GM12878 (cell line): ENCODE data around the gene POFUT1. TPM values are rescaled to one million over a fixed set of nuclear protein-coding genes. Genes with fewer than 3 reads are reported as not detected.

ENCODE experiments used
- ATAC-seq: fragments of 200-7000 bp; cut with Tn5 transposase; 3 replicates; pipeline ENCODE4 v1.9.1; 2020; ENCODE audit warnings: mild to moderate bottlenecking, moderate library complexity
- Bru-seq: library from RNA; stranded (reverse); fragments of 400-500 nt; gene quantifications from one replicate; lab custom pipeline; 2021; lab: Mats Ljungman, UMichigan
- BruChase-seq, 2 experiments: library from RNA; stranded (reverse); fragments of 400-500 nt; gene quantifications; one replicate each; lab custom pipeline; 2021; lab: Mats Ljungman, UMichigan
- BruUV-seq: library from RNA; stranded (reverse); fragments of 400-500 nt; replicated peaks from 2 replicates; lab custom pipeline; 2021; lab: Mats Ljungman, UMichigan
- CTCF ChIA-PET: fragments of 300-600 bp; sonication (Branson Sonifier 250); formaldehyde crosslinking; extraction: SDS; loops from one replicate; lab custom pipeline; 2021; ENCODE audit warnings: inconsistent platforms; lab: Yijun Ruan, JAX
- POLR2A ChIA-PET: fragments of 350-600 bp; formaldehyde crosslinking; extraction: SDS; loops from one replicate; lab custom pipeline; 2021; ENCODE audit warnings: inconsistent platforms; lab: Charles Lee
- RAD21 ChIA-PET: fragments of 300-600 bp; sonication (Branson Sonifier 250); formaldehyde crosslinking; loops from one replicate; lab custom pipeline; 2023; ENCODE audit warnings: antibody characterized with exemption; ENCODE audit not compliant: unreplicated experiment; lab: Charles Lee
- SMC1A ChIA-PET: fragments of 300-600 bp; sonication (Branson Sonifier 250); formaldehyde crosslinking; loops from one replicate; lab custom pipeline; 2023; ENCODE audit not compliant: unreplicated experiment, uncharacterized antibody; lab: Charles Lee
- DNase-seq: peaks from one replicate; pipeline ENCODE4 v3.0.0-alpha.2; 2011; ENCODE audit warnings: low read depth, low spot score
- FAIRE-seq: peaks from 3 replicates; lab custom pipeline; 2011; peaks lifted over from hg19 to GRCh38; lab: Jason Lieb, UNC
- H2AFZ ChIP-seq: 2 replicates; pipeline ENCODE4 v1.6.0; 2011; ENCODE audit warnings: low read depth, low read length, control low read depth; ENCODE audit not compliant: control insufficient read depth
- H3K27ac ChIP-seq: 2 replicates; pipeline ENCODE4 v1.5.1; 2011; ENCODE audit warnings: control low read depth; ENCODE audit not compliant: control insufficient read depth, insufficient read depth
- H3K27me3 ChIP-seq, 2 experiments: replicated peaks in 1 of 2; 2 replicates each; pipeline versions ENCODE4 v1.6.0 to v1.6.1; 2011; ENCODE audit warnings: low read length in 1 of 2; ENCODE audit not compliant: control insufficient read depth in 2 of 2, insufficient read depth in 2 of 2
- H3K36me3 ChIP-seq, 2 experiments: 2 replicates each; pipeline ENCODE4 v1.5.1; 2011; ENCODE audit warnings: low read length in 1 of 2; ENCODE audit not compliant: control insufficient read depth in 2 of 2, insufficient read depth in 2 of 2
- H3K4me1 ChIP-seq: 2 replicates; pipeline ENCODE4 v1.6.1; 2011; ENCODE audit warnings: mild to moderate bottlenecking, low read length, moderate library complexity, mixed read lengths; ENCODE audit not compliant: control insufficient read depth, insufficient read depth
- H3K4me2 ChIP-seq: 2 replicates; pipeline ENCODE4 v1.6.0; 2011; ENCODE audit warnings: control low read depth; ENCODE audit not compliant: control insufficient read depth, insufficient read depth
- H3K4me3 ChIP-seq: fragments of 200-600 bp; sonication (generic); 2 replicates; pipeline ENCODE4 v1.5.1; 2016
- H3K79me2 ChIP-seq: 2 replicates; pipeline ENCODE4 v1.6.0; 2011; ENCODE audit warnings: low read length; ENCODE audit not compliant: control insufficient read depth, insufficient read depth
- H3K9ac ChIP-seq: 2 replicates; pipeline ENCODE4 v1.8.0; 2011; ENCODE audit warnings: low read length, control low read depth, mixed read lengths; ENCODE audit not compliant: control insufficient read depth, insufficient read depth
- H3K9me3 ChIP-seq: replicated peaks from 3 replicates; pipeline ENCODE4 v1.5.1; 2011; ENCODE audit warnings: mild to moderate bottlenecking, low read length; ENCODE audit not compliant: control insufficient read depth, insufficient read depth
- H4K20me1 ChIP-seq: 2 replicates; pipeline ENCODE4 v1.6.0; 2011; ENCODE audit not compliant: control insufficient read depth, insufficient read depth
- EP300 ChIP-seq, 2 experiments: fragments of 150-350 bp in 1 of 2; IDR thresholded peaks; 2 replicates each; pipeline ENCODE4 v1.6.1; 2011 to 2012; ENCODE audit warnings: low read depth in 2 of 2, low read length in 2 of 2, borderline replicate concordance in 1 of 2, improper control_type of control experiment in 1 of 2, inconsistent platforms in 1 of 2; ENCODE audit not compliant: control insufficient read depth in 1 of 2
- FOS ChIP-seq: IDR thresholded peaks from 3 replicates; pipeline ENCODE4 v1.6.1; 2011; ENCODE audit warnings: borderline replicate concordance; ENCODE audit not compliant: insufficient read length; ENCODE audit errors: extremely low read depth
- NFIC ChIP-seq: IDR thresholded peaks from 2 replicates; pipeline ENCODE4 v1.6.1; 2012; ENCODE audit warnings: low read depth, mild to moderate bottlenecking, inconsistent platforms, low read length, moderate library complexity
- POLR2AphosphoS2 ChIP-seq: IDR thresholded peaks from 2 replicates; pipeline ENCODE4 v1.6.1; 2011; ENCODE audit warnings: low read depth, mild to moderate bottlenecking, low read length, improper control_type of control experiment, moderate library complexity
- SMARCA5 ChIP-seq: fragments of 450-650 bp; IDR thresholded peaks from 2 replicates; pipeline ENCODE4 v1.6.1; 2017; ENCODE audit warnings: mild to moderate bottlenecking
- STAT3 ChIP-seq: IDR thresholded peaks from 2 replicates; pipeline ENCODE4 v1.6.1; 2011; ENCODE audit warnings: low read depth, low read length, improper control_type of control experiment
- YY1 ChIP-seq: IDR thresholded peaks from 2 replicates; pipeline ENCODE4 v1.6.1; 2011; ENCODE audit warnings: low read depth, mild to moderate bottlenecking, low read length
- WGBS: methylation state at CpG from one replicate; pipeline ENCODE4 v1.1.6; 2016; ENCODE audit warnings: low lambda C conversion rate; ENCODE audit not compliant: insufficient replicate concordance, insufficient coverage; ENCODE audit errors: missing lambda C conversion rate; 5-methylcytosine and 5-hydroxymethylcytosine counted together
- in situ Hi-C: fragments of 300-500 bp; cut with MboI; formaldehyde crosslinking; loops from 9 replicates; pipeline ENCODE4 v1.14.3; 2018; ENCODE audit warnings: mixed read lengths
- intact Hi-C: fragments of 100-400 bp; cut with micrococcal nuclease; formaldehyde crosslinking; loops from one replicate; pipeline ENCODE4 v1.14.2; 2022; ENCODE audit not compliant: unreplicated experiment
- long read RNA-seq, 2 experiments: library from polyadenylated mRNA; unstranded; transcript quantifications; one replicate each; pipeline ENCODE4 v2.0.0, GENCODE V29; 2019 to 2020
- polyA minus RNA-seq, 3 experiments: library from RNA; depleted of rRNA, polyadenylated mRNA; stranded (reverse); fragments of >200 nt; gene quantifications; 2 replicates each; pipeline ENCODE4 v1.2.3, GENCODE V29; 2011
- polyA plus RNA-seq, 11 experiments: library from polyadenylated mRNA; depleted of rRNA in 4 of 11; unstranded in 6 of 11; stranded (reverse) in 5 of 11; fragments of >200 nt; fragmentation: Nextera tagmentation in 4 of 11; fragmentation: Illumina TruSeq in 1 of 11; extraction: Ambion mirVana in 4 of 11; extraction: Trizol in 1 of 11; gene quantifications; 1 replicate in 1 of 11; 2 replicates in 10 of 11; pipeline versions ENCODE4 v1.2.1 to v1.2.3, GENCODE V29; 2011 to 2016; ENCODE audit warnings: inconsistent platforms in 2 of 11, missing spikeins in 2 of 11, low read depth in 1 of 11
- total RNA-seq, 4 experiments: library from RNA; depleted of rRNA in 3 of 4; stranded (reverse); fragments of >200 nt in 3 of 4; fragmentation: Illumina TruSeq in 1 of 4; extraction: Trizol in 1 of 4; gene quantifications; 2 replicates each; pipeline versions ENCODE4 v1.2.1 to v1.2.3, GENCODE V29; 2013 to 2021
- TF ChIP-seq, protein P1 (sequence below): fragments of 450-650 bp; IDR thresholded peaks from 2 replicates; pipeline ENCODE4 v1.6.1; 2018; ENCODE audit warnings: mild to moderate bottlenecking, low read depth, moderate library complexity; ENCODE audit not compliant: partially characterized antibody
- TF ChIP-seq, protein P2 (sequence below): fragments of 450-650 bp; formaldehyde crosslinking; IDR thresholded peaks from 2 replicates; pipeline ENCODE4 v1.4.0; 2020; ENCODE audit warnings: mild to moderate bottlenecking, moderate library complexity

POFUT1 gene
- 41.7 and 45.3 TPM in 2 replicates for total RNA-seq (2013; cell fraction: nucleolus; rRNA removed)
- total RNA-seq (2014; rRNA removed) (23.1 and 24.0 TPM in 2 replicates), total RNA-seq (2014; rRNA removed; fragmentation: Illumina TruSeq; extraction: Trizol) (20.5 and 22.2 TPM in 2 replicates), total RNA-seq (2021) (30.5 and 33.4 TPM in 2 replicates), polyA plus RNA-seq (2011; rRNA removed) (11.3 and 15.1 TPM in 2 replicates), polyA plus RNA-seq (2014; fragmentation: Illumina TruSeq; extraction: Trizol) (24.1 and 25.1 TPM in 2 replicates), polyA plus RNA-seq (2014; fragmentation: Nextera tagmentation; extraction: Ambion mirVana) (1 to 10 TPM; 2.6 to 3.9 TPM), polyA plus RNA-seq (2014; rRNA removed) (19.3 and 19.8 TPM in 2 replicates), polyA plus RNA-seq (2016; fragmentation: Nextera tagmentation; extraction: Ambion mirVana) (10 to 100 TPM; 24.4 to 24.9 TPM), polyA minus RNA-seq (2011; rRNA and poly(A)+ RNA removed) (19.7 and 21.4 TPM in 2 replicates), Bru-seq, nascent RNA (percentile 68 among the genes with signal in this experiment), BruChase-seq, experiment 1, labeled RNA remaining after a 6-hour chase (percentile 71 among the genes with signal in this experiment), BruChase-seq, experiment 2, labeled RNA remaining after a 2-hour chase (percentile 72 among the genes with signal in this experiment)
- 8.4 TPM for polyA plus RNA-seq (2011; ENCODE audit: low read depth)
- 17.4 and 18.3 TPM in 2 replicates for polyA plus RNA-seq (2011; cell fraction: cytosol; rRNA removed)
- polyA plus RNA-seq (2011; cell fraction: nucleus; rRNA removed): 15.7 and 18.9 TPM in 2 replicates
- 10.4 and 11.9 TPM in 2 replicates for polyA plus RNA-seq (2012)
- 6.5 and 6.7 TPM in 2 replicates for polyA minus RNA-seq (2011; cell fraction: cytosol; rRNA and poly(A)+ RNA removed)
- 11.1 and 20.3 TPM in 2 replicates for polyA minus RNA-seq (2011; cell fraction: nucleus; rRNA and poly(A)+ RNA removed)
- long read RNA-seq, experiment 1, full-length matches to known transcripts: 9 of 10 reads
- long read RNA-seq, experiment 1, partial matches to known transcripts: 0 of 10 reads
- long read RNA-seq, experiment 1, other reads (novel, unspliced or antisense): 1 of 10 reads
- long read RNA-seq, experiment 2, full-length matches to known transcripts: 11 of 38 reads
- long read RNA-seq, experiment 2, partial matches to known transcripts: 1 of 38 reads
- long read RNA-seq, experiment 2, other reads (novel, unspliced or antisense): 26 of 38 reads

DNA sequence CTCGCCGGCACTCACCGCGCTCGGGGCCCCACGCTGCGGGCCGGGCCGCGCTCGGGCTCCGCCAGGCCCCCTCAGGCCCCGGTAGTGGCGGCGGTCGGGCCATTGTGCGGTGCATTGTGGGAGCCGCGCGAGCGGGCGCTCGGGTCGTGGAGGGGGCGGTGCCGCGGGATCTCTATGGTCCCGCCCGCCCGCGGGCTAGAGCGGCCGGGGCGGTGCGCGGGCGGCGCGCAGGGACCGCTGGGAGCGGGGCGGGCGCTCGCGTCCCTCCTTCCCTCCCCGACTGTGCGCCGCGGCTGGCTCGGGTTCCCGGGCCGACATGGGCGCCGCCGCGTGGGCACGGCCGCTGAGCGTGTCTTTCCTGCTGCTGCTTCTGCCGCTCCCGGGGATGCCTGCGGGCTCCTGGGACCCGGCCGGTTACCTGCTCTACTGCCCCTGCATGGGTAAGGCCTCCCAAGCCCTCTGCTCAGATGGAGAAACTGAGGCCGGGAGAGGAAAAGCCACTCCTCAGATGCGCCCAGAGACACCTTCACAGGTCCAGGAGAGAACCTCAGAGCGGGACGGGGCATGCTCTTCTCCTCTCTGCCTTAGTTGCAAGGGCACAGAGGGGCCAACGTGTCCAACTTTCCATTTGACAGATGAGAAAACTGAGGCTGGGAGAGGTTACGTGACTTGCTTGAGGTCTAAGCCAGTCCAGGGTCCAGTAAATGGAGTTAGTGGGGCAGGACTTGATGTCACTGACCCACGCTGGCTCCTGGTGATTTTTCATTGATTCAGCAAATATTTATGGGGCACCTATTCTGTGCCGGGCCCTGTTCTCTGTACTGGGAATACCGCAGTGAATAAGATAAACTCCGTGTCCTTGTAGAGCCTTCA, at the start of gene POFUT1, which contains the start of gene PLAGL2:
Gene POFUT1 (plus strand): TSS at position 255 of the 873 bp plus-strand sequence. CDS start 62 bp downstream, at position 317.
Gene PLAGL2 (minus strand): TSS at position 118 of the 873 bp plus-strand sequence. CDS start 5,565 bp downstream, outside the sequence.
- no peaks in the 10 kb centered on the region; the same call in 1 of the 2 replicates for H4K20me1 ChIP-seq
- H3K79me2 ChIP-seq: peaks cover 67% of the 10 kb centered on the region
- H3K4me3 ChIP-seq: peak within 1 kb of the TSS; percentile 99
- peak within 1 kb of the TSS; percentile 98 for H3K9ac ChIP-seq
- ATAC-seq (peak; percentile 92), DNase-seq (peak; percentile 37), FAIRE-seq (no peak)
- peak within 1 kb of the TSS; percentile 85 for H3K4me2 ChIP-seq
- RAD21 ChIA-PET: interaction anchor here (0.6 to 1.2 kb wide), 2 partner anchors 77 to 388 kb away, joined by 4 to 6 read pairs; no protein-coding TSS in a partner anchor
- POLR2A ChIA-PET: interaction anchor here (0.6 kb wide), 1 partner anchor 1887 kb away, joined by 7 read pairs; no protein-coding TSS in a partner anchor
- peaks cover 0 to 3% of the 10 kb centered on the region in 2 experiments; a peak in 2 of 4 replicates for H3K36me3 ChIP-seq
- TSS peak; percentile 76 for BruUV-seq
- no peaks in the 10 kb centered on the region for H3K27me3 ChIP-seq
- in situ Hi-C loops: no loop called here
- peak within 1 kb of the TSS; percentile 73 for H2AFZ ChIP-seq
- WGBS: 2% methylated on average over 48 of the region's 74 CpGs
- SMC1A ChIA-PET: interaction anchor here (0.9 kb wide), 1 partner anchor 50 kb away, joined by 3 read pairs; no protein-coding TSS in a partner anchor
- peak within 1 kb of the TSS; percentile 84 for H3K27ac ChIP-seq
- H3K4me1 ChIP-seq: peaks cover 20% of the 10 kb centered on the region
- H3K9me3 ChIP-seq: no peaks in the 10 kb centered on the region
- CTCF ChIA-PET: no interaction called here
- intact Hi-C loops: loop anchor here (2.0 to 5.0 kb wide), 3 partner anchors 79 to 176 kb away; partner anchors contain the start of gene ASXL1
- TF ChIP-seq YY1 (peak; percentile 88), NFIC (no peak), STAT3 (no peak), EP300 (IDR thresholded peaks at IDR 0.05; ENCODE audit: borderline replicate concordance in 1 of 2, control insufficient read depth in 1 of 2, low read depth in 2 of 2, low read length in 2 of 2) (peak in 1 of 2 experiments; percentile 58; a peak in 2 of 4 replicates), FOS (no peak), POLR2AphosphoS2 (peak; percentile 63; the same call in 1 of the 2 replicates), SMARCA5 (peak; percentile 47; the same call in 1 of the 2 replicates)
- TF ChIP-seq, protein P1, sequence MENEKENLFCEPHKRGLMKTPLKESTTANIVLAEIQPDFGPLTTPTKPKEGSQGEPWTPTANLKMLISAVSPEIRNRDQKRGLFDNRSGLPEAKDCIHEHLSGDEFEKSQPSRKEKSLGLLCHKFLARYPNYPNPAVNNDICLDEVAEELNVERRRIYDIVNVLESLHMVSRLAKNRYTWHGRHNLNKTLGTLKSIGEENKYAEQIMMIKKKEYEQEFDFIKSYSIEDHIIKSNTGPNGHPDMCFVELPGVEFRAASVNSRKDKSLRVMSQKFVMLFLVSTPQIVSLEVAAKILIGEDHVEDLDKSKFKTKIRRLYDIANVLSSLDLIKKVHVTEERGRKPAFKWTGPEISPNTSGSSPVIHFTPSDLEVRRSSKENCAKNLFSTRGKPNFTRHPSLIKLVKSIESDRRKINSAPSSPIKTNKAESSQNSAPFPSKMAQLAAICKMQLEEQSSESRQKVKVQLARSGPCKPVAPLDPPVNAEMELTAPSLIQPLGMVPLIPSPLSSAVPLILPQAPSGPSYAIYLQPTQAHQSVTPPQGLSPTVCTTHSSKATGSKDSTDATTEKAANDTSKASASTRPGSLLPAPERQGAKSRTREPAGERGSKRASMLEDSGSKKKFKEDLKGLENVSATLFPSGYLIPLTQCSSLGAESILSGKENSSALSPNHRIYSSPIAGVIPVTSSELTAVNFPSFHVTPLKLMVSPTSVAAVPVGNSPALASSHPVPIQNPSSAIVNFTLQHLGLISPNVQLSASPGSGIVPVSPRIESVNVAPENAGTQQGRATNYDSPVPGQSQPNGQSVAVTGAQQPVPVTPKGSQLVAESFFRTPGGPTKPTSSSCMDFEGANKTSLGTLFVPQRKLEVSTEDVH: no peak
- TF ChIP-seq, protein P2, sequence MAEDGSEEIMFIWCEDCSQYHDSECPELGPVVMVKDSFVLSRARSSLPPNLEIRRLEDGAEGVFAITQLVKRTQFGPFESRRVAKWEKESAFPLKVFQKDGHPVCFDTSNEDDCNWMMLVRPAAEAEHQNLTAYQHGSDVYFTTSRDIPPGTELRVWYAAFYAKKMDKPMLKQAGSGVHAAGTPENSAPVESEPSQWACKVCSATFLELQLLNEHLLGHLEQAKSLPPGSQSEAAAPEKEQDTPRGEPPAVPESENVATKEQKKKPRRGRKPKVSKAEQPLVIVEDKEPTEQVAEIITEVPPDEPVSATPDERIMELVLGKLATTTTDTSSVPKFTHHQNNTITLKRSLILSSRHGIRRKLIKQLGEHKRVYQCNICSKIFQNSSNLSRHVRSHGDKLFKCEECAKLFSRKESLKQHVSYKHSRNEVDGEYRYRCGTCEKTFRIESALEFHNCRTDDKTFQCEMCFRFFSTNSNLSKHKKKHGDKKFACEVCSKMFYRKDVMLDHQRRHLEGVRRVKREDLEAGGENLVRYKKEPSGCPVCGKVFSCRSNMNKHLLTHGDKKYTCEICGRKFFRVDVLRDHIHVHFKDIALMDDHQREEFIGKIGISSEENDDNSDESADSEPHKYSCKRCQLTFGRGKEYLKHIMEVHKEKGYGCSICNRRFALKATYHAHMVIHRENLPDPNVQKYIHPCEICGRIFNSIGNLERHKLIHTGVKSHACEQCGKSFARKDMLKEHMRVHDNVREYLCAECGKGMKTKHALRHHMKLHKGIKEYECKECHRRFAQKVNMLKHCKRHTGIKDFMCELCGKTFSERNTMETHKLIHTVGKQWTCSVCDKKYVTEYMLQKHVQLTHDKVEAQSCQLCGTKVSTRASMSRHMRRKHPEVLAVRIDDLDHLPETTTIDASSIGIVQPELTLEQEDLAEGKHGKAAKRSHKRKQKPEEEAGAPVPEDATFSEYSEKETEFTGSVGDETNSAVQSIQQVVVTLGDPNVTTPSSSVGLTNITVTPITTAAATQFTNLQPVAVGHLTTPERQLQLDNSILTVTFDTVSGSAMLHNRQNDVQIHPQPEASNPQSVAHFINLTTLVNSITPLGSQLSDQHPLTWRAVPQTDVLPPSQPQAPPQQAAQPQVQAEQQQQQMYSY (CRISPR knock-in tag): no peak
